ENCODE measurements around the gene MCC.

- TF ChIP-seq CTCF (IDR thresholded peaks at IDR 0.05): no peak
- TF ChIP-seq POLR2A (IDR thresholded peaks at IDR 0.05): no peak
Observed at GRCh38 chr5:113022661-113023060, 465.6 kb downstream of the MCC start.

Data from uterus (tissue), 2 donors.